ENCODE data around the gene ST3GAL5.
A peak's percentile ranks its signal among the peaks of the same experiment; 100 is the strongest.

- TF ChIP-seq EP300 (IDR thresholded peaks at IDR 0.05) (no peak), CTCF (IDR thresholded peaks at IDR 0.05) (no peak), POLR2AphosphoS5 (IDR thresholded peaks at IDR 0.05) (peak in 2 of 4 donors; percentile 10 to 27), POLR2A (IDR thresholded peaks at IDR 0.05) (no peak)
Measured at GRCh38 chr2:85887566-85888019, 1.2 kb downstream of the ST3GAL5 start.

All from sigmoid colon (tissue), 4 donors.